CD4-positive, alpha-beta T cell treated with Interleukin-6 for 4 hours (primary cell): ENCODE measurements around the gene N4BP3.
A peak's percentile ranks its signal among the peaks of the same experiment; 100 is the strongest.

Source experiments
- DNase-seq: peaks from one replicate; pipeline ENCODE4 v3.0.0-alpha.2; 2020; ENCODE audit warnings: mixed read lengths

Gene N4BP3

DNA sequence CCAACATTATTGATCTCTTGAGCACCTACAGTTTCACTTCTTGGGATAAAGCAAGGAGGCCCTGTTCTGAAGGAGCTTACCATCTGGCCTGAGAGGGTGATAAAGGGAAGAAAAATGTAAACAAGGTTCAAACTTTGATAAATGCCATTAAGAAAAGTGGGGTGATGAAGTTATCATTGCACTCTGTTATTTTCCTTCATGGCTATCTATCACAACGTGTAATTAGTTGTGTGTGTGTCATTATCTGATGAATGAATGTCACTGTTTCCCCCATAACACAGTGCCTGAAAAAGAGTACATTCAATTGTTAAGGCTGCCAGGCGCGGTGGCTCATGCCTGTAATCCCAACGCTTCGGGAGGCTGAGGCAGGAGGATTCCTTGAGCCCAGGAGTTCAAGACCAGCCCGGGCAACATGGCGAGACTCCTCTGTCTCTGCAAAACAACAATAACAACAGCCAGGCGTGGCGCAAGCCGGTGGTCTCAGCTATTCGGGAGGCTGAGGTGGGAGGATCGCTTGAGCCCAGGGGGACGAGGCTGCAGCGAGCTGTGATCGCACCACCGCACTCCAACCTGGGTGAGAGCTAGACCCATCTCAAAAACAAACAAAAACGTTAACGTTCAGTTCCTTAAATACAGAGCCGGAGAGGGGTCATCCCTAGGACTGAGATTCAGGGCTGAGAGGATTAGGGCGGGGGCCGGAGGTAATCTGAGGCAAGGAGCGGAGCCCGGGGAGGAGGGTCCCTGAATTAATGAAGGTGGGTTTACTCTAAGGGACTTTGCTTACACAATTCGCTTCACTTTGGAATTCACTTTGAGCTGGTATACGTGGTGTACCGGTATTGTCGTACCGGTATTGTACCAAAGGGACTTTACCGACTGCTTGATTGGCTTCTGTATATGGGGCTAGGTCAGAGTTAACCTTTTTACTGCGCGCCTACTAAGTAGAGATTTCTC is 39.4 kb downstream of the N4BP3 start:
- DNase-seq = no peak

DNA sequence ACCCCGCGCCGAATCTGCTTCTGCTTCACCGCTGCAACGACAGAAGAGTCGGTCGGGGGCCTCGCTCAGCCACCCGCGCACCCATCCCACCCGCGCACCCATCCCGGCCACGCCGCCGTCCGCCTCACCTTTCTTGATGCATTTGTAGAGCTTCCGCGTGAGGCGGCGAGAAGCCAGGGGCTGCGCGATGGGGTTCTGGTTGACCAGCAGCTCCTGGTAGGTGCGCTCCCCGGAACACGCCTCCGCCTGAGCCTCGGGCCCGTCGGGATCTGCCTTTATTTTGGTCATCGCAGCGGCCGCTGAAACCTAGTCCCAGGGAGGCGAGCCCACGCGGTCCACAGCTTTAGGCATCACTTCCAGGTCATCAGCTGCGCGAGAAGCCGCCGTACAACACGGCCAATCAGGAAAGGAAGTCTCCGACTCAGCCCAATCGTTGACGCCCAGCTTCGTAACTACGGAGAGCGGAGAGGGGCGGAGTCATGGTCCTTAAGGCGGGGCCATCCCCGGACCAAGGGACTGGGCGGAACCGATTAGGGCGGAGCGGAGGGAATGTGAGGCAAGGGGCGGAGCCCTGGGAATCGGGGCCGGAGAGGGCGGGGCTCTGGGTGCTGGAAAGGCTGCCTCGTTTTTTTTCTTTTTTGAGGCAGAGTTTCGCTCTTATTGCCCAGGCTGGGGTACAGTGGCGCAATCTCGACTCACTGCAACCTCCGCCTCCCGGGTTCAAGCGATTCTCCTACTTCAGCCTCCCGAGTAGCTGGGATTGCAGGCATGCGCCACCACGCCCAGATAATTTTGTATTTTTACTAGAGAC is 40.4 kb downstream of the N4BP3 start, which contains the start of gene NHP2:
TSS of gene NHP2 (minus strand) at position 356 of the 811 bp plus-strand sequence. CDS start at position 288, 68 bp downstream.
- peak; percentile 99 for DNase-seq

DNA sequence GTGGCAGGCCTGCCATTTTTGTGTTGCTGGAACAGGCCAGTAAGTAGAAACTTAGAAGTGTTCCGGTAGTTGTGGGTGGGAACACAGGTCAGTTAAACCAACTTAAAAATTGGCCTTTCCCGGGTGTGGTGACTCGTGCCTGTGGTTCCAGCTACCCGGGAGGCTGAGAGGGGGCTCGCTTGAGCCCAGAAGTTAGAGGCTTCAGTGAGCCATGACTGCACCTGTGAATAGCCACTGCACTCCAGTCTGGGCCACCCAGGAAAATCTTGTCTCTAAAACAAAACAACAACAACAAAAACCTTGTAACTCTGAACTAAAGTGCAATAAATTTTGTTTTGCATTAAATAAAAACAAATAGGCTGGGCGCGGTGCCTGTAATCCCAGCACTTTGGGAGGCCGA is 41.7 kb downstream of the N4BP3 start:
- DNase-seq = no peak

DNA sequence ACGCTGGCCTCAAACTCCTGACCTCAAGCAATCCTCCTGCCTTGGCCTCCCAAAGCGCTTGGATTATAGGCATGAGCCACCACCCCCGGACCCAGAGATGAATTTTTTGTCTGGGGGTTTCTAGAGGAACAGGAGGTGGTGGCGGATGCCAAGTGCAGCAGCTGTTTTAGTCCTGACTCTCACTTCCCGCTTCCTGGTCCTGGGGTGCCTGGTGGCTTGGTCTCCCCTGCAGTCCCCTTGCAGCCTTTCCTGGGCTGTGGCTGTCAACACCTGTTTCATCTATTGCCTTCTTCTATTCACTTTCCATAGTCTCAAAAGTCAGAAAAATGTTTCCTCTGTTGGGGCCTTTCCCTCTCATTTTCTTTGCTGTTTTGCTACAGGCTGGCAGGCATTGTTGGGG is 46.8 kb downstream of the N4BP3 start:
- DNase-seq = no peak

GRCh38 chr5:178162481-178162880 is 49.1 kb downstream of the N4BP3 start:
- no peak for DNase-seq

DNA sequence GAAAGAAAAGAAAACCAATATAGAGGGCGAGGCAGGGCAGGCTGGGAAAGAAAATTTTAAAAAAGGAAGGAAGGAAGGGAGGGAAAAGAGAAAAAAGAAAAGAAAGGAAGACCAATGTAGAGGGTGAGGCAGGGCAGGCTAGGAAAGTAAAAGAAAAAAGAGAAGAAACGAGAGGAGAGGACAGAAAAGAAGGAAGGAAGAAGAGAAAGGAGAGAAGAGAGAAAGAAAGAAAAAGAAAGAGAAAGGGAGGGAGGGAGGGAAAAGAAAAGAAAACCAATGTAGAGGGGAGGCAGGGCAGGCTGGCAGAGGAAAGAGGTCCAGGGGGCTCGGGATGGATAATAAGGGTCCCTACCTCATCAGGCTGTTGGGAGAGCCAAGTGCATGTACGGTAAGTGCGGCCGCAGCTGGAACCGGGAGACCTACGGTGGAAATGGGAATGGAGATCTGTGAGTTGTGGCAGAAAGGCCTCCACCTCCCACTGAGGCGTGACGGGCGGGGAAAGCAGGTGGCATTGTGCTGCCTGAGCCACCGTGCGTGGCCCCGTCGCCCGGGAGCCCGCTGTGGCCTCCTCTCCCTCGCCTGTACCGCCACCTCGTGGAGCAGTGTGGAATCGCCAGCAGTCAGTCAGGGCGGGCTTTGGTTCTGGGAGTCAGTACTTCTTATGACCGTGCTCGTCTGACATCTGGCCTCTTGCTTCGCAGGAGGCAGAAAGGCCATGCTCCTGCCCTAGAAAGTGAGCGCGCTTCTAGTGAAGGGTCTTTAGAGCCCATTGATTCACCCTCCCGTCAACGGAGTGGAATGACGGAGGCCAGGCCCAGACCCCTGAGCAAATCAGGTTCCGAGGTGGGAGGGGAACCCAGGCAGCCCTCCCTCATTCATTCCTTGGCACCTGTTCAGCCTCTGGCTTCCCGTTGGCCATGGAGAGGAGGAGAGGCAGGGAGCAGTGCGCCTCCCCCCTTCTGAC is 50.7 kb downstream of the N4BP3 start:
- DNase-seq = peak; percentile 91

DNA sequence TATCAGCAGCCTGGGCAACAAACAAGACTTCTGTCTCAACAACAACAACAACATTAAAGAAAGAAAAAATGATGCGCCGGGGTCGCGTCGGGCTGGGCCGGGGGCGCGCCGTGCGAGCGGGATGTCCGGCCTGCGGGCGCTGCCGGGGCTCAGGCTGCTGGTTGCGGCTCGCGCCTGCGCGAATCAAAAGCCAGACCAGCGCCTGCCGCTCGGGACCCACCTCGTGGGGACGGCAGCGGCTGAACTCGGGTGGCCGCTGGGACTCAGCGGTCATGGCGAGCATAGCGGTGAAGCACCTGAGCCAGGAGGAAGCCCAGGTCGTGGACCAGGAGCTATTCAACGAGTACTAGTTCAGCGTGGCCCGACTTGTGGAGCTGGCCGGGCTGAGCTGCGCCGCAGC is 52.2 kb downstream of the N4BP3 start:
- no peak for DNase-seq

DNA sequence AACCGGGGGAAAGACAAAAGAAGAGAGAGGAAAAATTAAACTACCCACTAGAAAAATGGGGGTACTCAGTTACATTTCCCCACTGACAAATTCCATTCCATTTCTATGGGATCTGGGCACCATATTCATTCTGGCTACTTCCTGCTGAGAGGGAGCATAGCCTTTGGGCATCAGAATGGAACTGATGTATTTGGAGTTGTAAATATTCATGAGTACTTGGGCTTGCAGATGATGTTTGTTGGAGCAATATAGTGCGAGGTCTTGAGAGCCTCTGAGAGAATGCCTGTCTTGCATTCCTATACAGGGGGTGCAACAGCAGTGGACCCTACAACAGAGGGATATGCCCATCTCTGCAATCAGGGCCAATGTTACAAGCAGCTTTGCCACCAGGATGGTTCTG is 57.1 kb downstream of the N4BP3 start:
- DNase-seq = no peak

GRCh38 chr5:178174456-178174855 is 61.1 kb downstream of the N4BP3 start:
- no peak for DNase-seq
